SU-DHL-6 (cell line): ENCODE data around the gene SCYGR1.

ENCODE experiments used
- H2AFZ ChIP-seq: fragments of 200-600 bp; sonication (generic); 2 replicates; pipeline ENCODE4 v1.6.1; 2014; ENCODE audit warnings: low read depth, mild to moderate bottlenecking, moderate library complexity, mixed read lengths, antibody characterized with exemption, low read length; ENCODE audit not compliant: severe bottlenecking
- H3F3A ChIP-seq: fragments of 200-600 bp; shearing (Covaris generic); 2 replicates; pipeline ENCODE4 v1.6.0; 2016; ENCODE audit warnings: antibody characterized with exemption, mild to moderate bottlenecking; ENCODE audit not compliant: insufficient read depth
- H3K27ac ChIP-seq: fragments of 200-600 bp; sonication (generic); 2 replicates; pipeline ENCODE4 v1.5.1; 2016; ENCODE audit warnings: low read depth, mild to moderate bottlenecking, low read length, moderate library complexity, mixed read lengths
- H3K27me3 ChIP-seq: fragments of 200-600 bp; sonication (generic), shearing (Covaris generic); 2 replicates; pipeline ENCODE4 v1.6.0; 2014; ENCODE audit warnings: mild to moderate bottlenecking, low read length
- H3K36me3 ChIP-seq: fragments of 200-600 bp; sonication (generic); 2 replicates; pipeline ENCODE4 v1.6.1; 2014; ENCODE audit warnings: mild to moderate bottlenecking, low read length, mixed read lengths
- H3K4me2 ChIP-seq: fragments of 300-600, 200-600 bp; shearing (Covaris generic), sonication (generic); 2 replicates; pipeline ENCODE4 v1.6.0; 2014; ENCODE audit warnings: low read length, low read depth, mild to moderate bottlenecking; ENCODE audit not compliant: poor library complexity, severe bottlenecking
- H3K4me3 ChIP-seq: fragments of 200-600 bp; sonication (generic); 2 replicates; pipeline ENCODE4 v1.5.1; 2014; ENCODE audit warnings: antibody characterized with exemption, low read length, mild to moderate bottlenecking, mixed read lengths; ENCODE audit not compliant: insufficient read depth, poor library complexity, severe bottlenecking
- H3K79me2 ChIP-seq: fragments of 200-600 bp; sonication (generic); 2 replicates; pipeline ENCODE4 v1.6.1; 2014; ENCODE audit warnings: mild to moderate bottlenecking, low read length, moderate library complexity; ENCODE audit not compliant: insufficient read depth
- H3K9ac ChIP-seq: fragments of 200-600 bp; sonication (generic); 2 replicates; pipeline ENCODE4 v1.7.0; 2014; ENCODE audit warnings: mild to moderate bottlenecking, low read length
- H3K9me2 ChIP-seq: fragments of 200-600 bp; sonication (generic); replicated peaks from 2 replicates; pipeline ENCODE4 v1.6.1; 2014; ENCODE audit warnings: low read length; ENCODE audit not compliant: insufficient read depth
- H3K9me3 ChIP-seq: fragments of 200-600 bp; sonication (generic); 2 replicates; pipeline ENCODE4 v1.6.1; 2014; ENCODE audit warnings: low read length, mixed read lengths; ENCODE audit not compliant: insufficient read depth
- H4K20me1 ChIP-seq: fragments of 200-600 bp; sonication (generic); 2 replicates; pipeline ENCODE4 v1.6.1; 2014; ENCODE audit warnings: low read depth, mild to moderate bottlenecking, antibody characterized with exemption, low read length, moderate library complexity, mixed read lengths
- EZH2phosphoT487 ChIP-seq: fragments of 200-600 bp; sonication (generic), shearing (Covaris generic); conservative IDR thresholded peaks from 2 replicates; pipeline ENCODE4 v1.6.1; 2018; ENCODE audit warnings: mild to moderate bottlenecking, antibody characterized with exemption, low read length, moderate library complexity, mixed read lengths
- TF ChIP-seq, protein P1 (sequence below): fragments of 200-600 bp; sonication (generic); IDR thresholded peaks from one replicate; pipeline ENCODE4 v1.5.1; 2017; ENCODE audit warnings: antibody characterized with exemption, mild to moderate bottlenecking, low read length, moderate library complexity; ENCODE audit not compliant: insufficient read depth, poor library complexity, severe bottlenecking

SCYGR1 gene

GRCh38 chr2:227428731-227429285 lies 41.1 kb upstream of the SCYGR1 start:
- Histone ChIP-seq H2AFZ (no peak overlapping the region), H3K27ac (no peak overlapping the region), H3K27me3 (no peaks in the 10 kb centered on the region), H3K4me3 (no peak overlapping the region), H4K20me1 (no peaks in the 10 kb centered on the region), H3K9ac (no peak overlapping the region), H3K4me2 (no peak overlapping the region), H3F3A (no peaks in the 10 kb centered on the region), H3K9me2 (no peaks in the 10 kb centered on the region), H3K36me3 (no peaks in the 10 kb centered on the region), H3K9me3 (peaks cover 6% of the 10 kb centered on the region; the same call in 1 of the 2 replicates), H3K79me2 (no peaks in the 10 kb centered on the region)
- TF ChIP-seq EZH2phosphoT487 = no peak
- TF ChIP-seq, protein P1, sequence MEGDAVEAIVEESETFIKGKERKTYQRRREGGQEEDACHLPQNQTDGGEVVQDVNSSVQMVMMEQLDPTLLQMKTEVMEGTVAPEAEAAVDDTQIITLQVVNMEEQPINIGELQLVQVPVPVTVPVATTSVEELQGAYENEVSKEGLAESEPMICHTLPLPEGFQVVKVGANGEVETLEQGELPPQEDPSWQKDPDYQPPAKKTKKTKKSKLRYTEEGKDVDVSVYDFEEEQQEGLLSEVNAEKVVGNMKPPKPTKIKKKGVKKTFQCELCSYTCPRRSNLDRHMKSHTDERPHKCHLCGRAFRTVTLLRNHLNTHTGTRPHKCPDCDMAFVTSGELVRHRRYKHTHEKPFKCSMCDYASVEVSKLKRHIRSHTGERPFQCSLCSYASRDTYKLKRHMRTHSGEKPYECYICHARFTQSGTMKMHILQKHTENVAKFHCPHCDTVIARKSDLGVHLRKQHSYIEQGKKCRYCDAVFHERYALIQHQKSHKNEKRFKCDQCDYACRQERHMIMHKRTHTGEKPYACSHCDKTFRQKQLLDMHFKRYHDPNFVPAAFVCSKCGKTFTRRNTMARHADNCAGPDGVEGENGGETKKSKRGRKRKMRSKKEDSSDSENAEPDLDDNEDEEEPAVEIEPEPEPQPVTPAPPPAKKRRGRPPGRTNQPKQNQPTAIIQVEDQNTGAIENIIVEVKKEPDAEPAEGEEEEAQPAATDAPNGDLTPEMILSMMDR = no peak

GRCh38 chr2:227423656-227424499 lies 36.1 kb upstream of the SCYGR1 start:
- no peak overlapping the region for H2AFZ ChIP-seq
- H3K9me3 ChIP-seq = no peaks in the 10 kb centered on the region
- H3K4me3 ChIP-seq = no peak overlapping the region
- H4K20me1 ChIP-seq = no peaks in the 10 kb centered on the region
- no peak overlapping the region for H3K9ac ChIP-seq
- H3K79me2 ChIP-seq = no peaks in the 10 kb centered on the region
- no peaks in the 10 kb centered on the region for H3F3A ChIP-seq
- no peak overlapping the region for H3K4me2 ChIP-seq
- H3K9me2 ChIP-seq = no peaks in the 10 kb centered on the region
- H3K27me3 ChIP-seq = no peaks in the 10 kb centered on the region
- H3K36me3 ChIP-seq = no peaks in the 10 kb centered on the region
- H3K27ac ChIP-seq = no peak overlapping the region
- TF ChIP-seq EZH2phosphoT487 = no peak
- TF ChIP-seq, protein P1 = no peak

GRCh38 chr2:227420087-227421052 lies 32.6 kb upstream of the SCYGR1 start:
- no peaks in the 10 kb centered on the region for H4K20me1 ChIP-seq
- H3K79me2 ChIP-seq = no peaks in the 10 kb centered on the region
- no peak overlapping the region for H2AFZ ChIP-seq
- no peak overlapping the region for H3K9ac ChIP-seq
- H3K4me3 ChIP-seq = no peak overlapping the region
- H3K9me2 ChIP-seq = no peaks in the 10 kb centered on the region
- no peak overlapping the region for H3K4me2 ChIP-seq
- no peaks in the 10 kb centered on the region for H3K27me3 ChIP-seq
- no peaks in the 10 kb centered on the region for H3F3A ChIP-seq
- H3K36me3 ChIP-seq = no peaks in the 10 kb centered on the region
- no peaks in the 10 kb centered on the region for H3K9me3 ChIP-seq
- no peak overlapping the region for H3K27ac ChIP-seq
- no peak for TF ChIP-seq EZH2phosphoT487
- TF ChIP-seq, protein P1 = no peak
